Mucosa of descending colon (tissue), 3 donors: ENCODE measurements around the gene SOCS1. TPM values are rescaled to one million over a fixed set of nuclear protein-coding genes. Genes with fewer than 3 reads are reported as not detected.

Experiments
- ATAC-seq: fragments of 200-7000 bp; cut with Tn5 transposase; one replicate; pipeline ENCODE4 v1.9.1; 2020; ENCODE audit warnings: mild to moderate bottlenecking, moderate library complexity
- DNase-seq, 3 donors: peaks; one replicate each; pipeline ENCODE4 v3.0.0-alpha.2; 2020
- H3K36me3 ChIP-seq: fragments of 200-600 bp; one replicate; pipeline ENCODE4 v1.8.0; 2021; ENCODE audit warnings: low read depth, mild to moderate bottlenecking
- H3K4me1 ChIP-seq: fragments of 200-600 bp; one replicate; pipeline ENCODE4 v1.8.0; 2021; ENCODE audit warnings: low read depth, mild to moderate bottlenecking
- H3K4me3 ChIP-seq: fragments of 200-600 bp; one replicate; pipeline ENCODE4 v1.8.0; 2021; ENCODE audit warnings: mild to moderate bottlenecking
- H3K9me3 ChIP-seq: fragments of 200-600 bp; one replicate; pipeline ENCODE4 v1.8.0; 2021; ENCODE audit warnings: mild to moderate bottlenecking
- CTCF ChIP-seq: fragments of 200-600 bp; IDR thresholded peaks from one replicate; pipeline ENCODE4 v1.8.0; 2022; ENCODE audit warnings: antibody characterized with exemption, mild to moderate bottlenecking
- intact Hi-C, 2 donors: fragments of 100-400 bp; cut with DNase I in 1 of 2; cut with micrococcal nuclease in 1 of 2; formaldehyde crosslinking; loops; one replicate each; pipeline versions ENCODE4 v1.11.0 to v1.11.1; 2022; cut with DNase I, micrococcal nuclease
- total RNA-seq, 3 donors: library from RNA; stranded (reverse); fragmentation: NEBNext Ultra II Directional in 2 of 3; extraction: Animal tissue kit (Norgen Biotek cat#: 25700) in 2 of 3; gene quantifications; one replicate each; pipeline versions ENCODE4 v1.2.1 to v1.2.4, GENCODE V29; 2021 to 2023
- donor health status: DM: no; HTN: no; CAD: no; lungs with moderate emphysema.
- donor health status: DM: no; HTN: no; CAD: no.
- donor health status: DM: no; HTN: yes; CAD: no.

Gene SOCS1
- total RNA-seq, 3 donors from 2014 or later, result 4.0 to 6.5 (median 4.1) TPM

- DNase-seq (no peak), ATAC-seq (no peak)
- intact Hi-C loops, result no loop called here
- H3K4me1 ChIP-seq, result no peaks in the 10 kb centered on the region
- H3K4me3 ChIP-seq, result no peak overlapping the region
- TF ChIP-seq CTCF, result no peak
- H3K36me3 ChIP-seq, result no peaks in the 10 kb centered on the region
- H3K9me3 ChIP-seq, result peaks cover 15% of the 10 kb centered on the region
Measured at GRCh38 chr16:11211977-11212797, 43.8 kb downstream of the SOCS1 start.

GRCh38 chr16:11211061-11211976 is 44.7 kb downstream of the SOCS1 start:
- H3K4me3 ChIP-seq, result no peak overlapping the region
- no peaks in the 10 kb centered on the region for H3K36me3 ChIP-seq
- H3K9me3 ChIP-seq, result peaks cover 13% of the 10 kb centered on the region
- intact Hi-C loops, result no loop called here
- no peak for ATAC-seq
- no peak for DNase-seq
- TF ChIP-seq CTCF, result no peak
- peaks cover 2% of the 10 kb centered on the region for H3K4me1 ChIP-seq

GRCh38 chr16:11210260-11210659 is 45.7 kb downstream of the SOCS1 start:
- no peak for TF ChIP-seq CTCF
- no peak overlapping the region for H3K4me3 ChIP-seq
- peaks cover 6% of the 10 kb centered on the region for H3K9me3 ChIP-seq
- intact Hi-C loops, result no loop called here
- ATAC-seq (no peak), DNase-seq (no peak)
- peaks cover 13% of the 10 kb centered on the region for H3K4me1 ChIP-seq
- no peaks in the 10 kb centered on the region for H3K36me3 ChIP-seq

DNA sequence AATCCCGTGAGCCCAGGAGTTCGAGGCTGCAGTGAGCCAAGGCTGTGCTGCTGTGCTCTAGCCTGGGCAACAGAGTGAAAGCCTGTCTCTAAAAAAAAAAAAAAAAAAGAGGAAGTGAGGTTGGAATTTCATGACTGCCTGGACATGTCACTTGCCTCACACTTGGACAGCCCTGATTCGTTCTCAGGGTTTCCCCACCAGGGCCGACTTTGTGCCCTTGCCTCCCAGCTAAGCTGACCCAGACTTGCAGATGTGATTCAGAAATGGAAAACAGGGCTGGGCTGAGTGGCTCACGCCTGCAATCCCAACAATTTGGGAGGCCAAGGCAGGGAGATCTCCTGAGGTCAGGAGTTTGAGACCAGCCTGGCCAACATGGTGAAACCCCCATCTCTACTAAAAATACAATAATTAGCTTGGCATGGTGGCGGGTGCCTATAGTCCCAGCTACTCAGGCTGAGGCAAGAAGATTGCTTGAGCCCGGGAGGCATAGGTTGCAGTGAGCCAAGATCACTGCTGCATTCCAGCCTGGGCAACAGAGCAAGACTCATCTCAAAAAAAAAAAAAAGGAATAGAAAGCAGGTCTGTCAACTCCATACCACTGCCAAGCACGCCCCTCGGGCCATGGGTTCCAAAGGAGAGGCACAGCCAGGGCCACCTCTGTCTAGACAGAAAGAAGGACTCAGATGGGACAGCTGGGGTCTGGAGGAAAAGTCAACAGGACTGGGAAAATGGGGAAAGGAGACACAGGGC is 46.9 kb downstream of the SOCS1 start:
- no peak for ATAC-seq
- no peak for TF ChIP-seq CTCF
- intact Hi-C loops, result no loop called here
- H3K4me3 ChIP-seq, result no peak overlapping the region
- H3K4me1 ChIP-seq, result peaks cover 14% of the 10 kb centered on the region
- H3K9me3 ChIP-seq, result peaks cover 6% of the 10 kb centered on the region
- no peaks in the 10 kb centered on the region for H3K36me3 ChIP-seq
- DNase-seq, result no peak

DNA sequence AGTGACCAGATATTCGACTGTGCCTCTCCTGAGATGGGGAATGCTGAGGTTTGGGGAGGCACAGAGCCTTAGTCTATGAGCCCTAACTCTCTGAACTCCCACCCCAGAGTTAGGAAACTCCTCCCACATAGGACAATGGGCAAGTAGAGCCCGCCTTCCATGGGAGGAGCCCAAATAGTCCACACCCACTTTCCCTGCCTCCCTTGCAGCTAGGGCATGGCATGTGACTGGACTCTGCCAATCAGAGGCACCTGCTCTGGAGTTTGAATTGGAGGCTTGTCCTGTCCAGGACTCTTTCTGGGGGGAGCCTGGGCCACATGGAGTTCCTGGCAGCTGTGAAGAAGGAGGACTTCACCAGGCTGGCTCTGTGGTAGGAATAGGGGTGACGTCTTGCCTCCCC is 48.4 kb downstream of the SOCS1 start:
- no peak for TF ChIP-seq CTCF
- peaks cover 14% of the 10 kb centered on the region for H3K4me1 ChIP-seq
- peaks cover 6% of the 10 kb centered on the region for H3K9me3 ChIP-seq
- no peaks in the 10 kb centered on the region for H3K36me3 ChIP-seq
- no peak overlapping the region for H3K4me3 ChIP-seq
- intact Hi-C loops, result no loop called here
- DNase-seq (no peak), ATAC-seq (no peak)
